HCT116 (cell line): ENCODE data around the gene GJA3. TPM values are rescaled to one million over a fixed set of nuclear protein-coding genes. Genes with fewer than 3 reads are reported as not detected.

Source experiments
- ATAC-seq: fragments of 200-7000 bp; cut with Tn5 transposase; 2 replicates; pipeline ENCODE4 v1.9.1; 2020; ENCODE audit warnings: mild to moderate bottlenecking, moderate library complexity
- BruUV-seq: library from RNA; stranded (reverse); fragments of 400-500 nt; replicated peaks from 2 replicates; lab custom pipeline; 2021; lab: Mats Ljungman, UMichigan
- CTCF ChIA-PET: fragments of 300-600 bp; sonication (Branson Sonifier 250); formaldehyde crosslinking; loops from one replicate; lab custom pipeline; 2021; ENCODE audit warnings: antibody characterized with exemption; lab: Charles Lee
- POLR2A ChIA-PET: fragments of 300-600, 350-600 bp; sonication (Branson Sonifier 250); formaldehyde crosslinking; loops from one replicate; lab custom pipeline; 2021; ENCODE audit warnings: antibody characterized with exemption; lab: Charles Lee
- RAD21 ChIA-PET, 2 experiments: fragments of 300-600 bp; sonication (Branson Sonifier 250); formaldehyde crosslinking; loops; one replicate each; lab custom pipeline; 2023; ENCODE audit warnings: low total read pairs in 2 of 2; ENCODE audit not compliant: uncharacterized antibody in 2 of 2, unreplicated experiment in 2 of 2, low non-redundant PET in 1 of 2; lab: Charles Lee
- DNase-seq: peaks from one replicate; pipeline ENCODE4 v3.0.0-alpha.2; 2010; ENCODE audit warnings: low read depth, low spot score
- H2AFZ ChIP-seq: fragments of 200-600 bp; shearing (Covaris generic), sonication (generic); 2 replicates; pipeline ENCODE4 v1.6.1; 2017; ENCODE audit warnings: low read depth, mixed run types, mixed read lengths, antibody characterized with exemption, low read length; ENCODE audit not compliant: poor library complexity, severe bottlenecking
- H3K27ac ChIP-seq: 2 replicates; pipeline ENCODE4 v1.5.1; 2012; ENCODE audit warnings: low read depth, low read length
- H3K27me3 ChIP-seq: fragments of 200-600 bp; sonication (generic); 2 replicates; pipeline ENCODE4 v1.6.1; 2016; ENCODE audit warnings: mixed run types, low read length, mixed read lengths; ENCODE audit not compliant: insufficient read depth
- H3K36me3 ChIP-seq, 2 experiments: fragments of 200-500 bp in 1 of 2; fragments of 200-600 bp in 1 of 2; sonication (Bioruptor generic) in 1 of 2; sonication (generic) in 1 of 2; 2 replicates each; pipeline versions ENCODE4 v1.5.1 to v1.6.1; 2014 to 2016; ENCODE audit warnings: low read length in 2 of 2, inconsistent platforms in 1 of 2, mixed read lengths in 1 of 2, mixed run types in 1 of 2; ENCODE audit not compliant: insufficient read depth in 2 of 2, control insufficient read depth in 1 of 2
- H3K4me1 ChIP-seq, 2 experiments: fragments of 200-600 bp in 1 of 2; sonication (generic) in 1 of 2; 2 replicates each; pipeline versions ENCODE4 v1.5.1 to v1.6.1; 2012 to 2017; ENCODE audit warnings: low read length in 2 of 2, inconsistent platforms in 1 of 2, mild to moderate bottlenecking in 1 of 2, mixed read lengths in 1 of 2, mixed run types in 1 of 2, moderate library complexity in 1 of 2; ENCODE audit not compliant: insufficient read depth in 2 of 2, control insufficient read depth in 1 of 2
- H3K4me2 ChIP-seq: fragments of 200-600 bp; sonication (generic); 2 replicates; pipeline ENCODE4 v1.6.1; 2017; ENCODE audit warnings: mixed run types, low read length, mixed read lengths
- H3K4me3 ChIP-seq, 2 experiments: fragments of 200-600 bp in 1 of 2; sonication (generic) in 1 of 2; replicated peaks in 1 of 2; 2 replicates each; pipeline ENCODE4 v1.5.1; 2011 to 2016; ENCODE audit warnings: low read length in 2 of 2, control low read depth in 1 of 2, low read depth in 1 of 2, mild to moderate bottlenecking in 1 of 2, mixed read lengths in 1 of 2, mixed run types in 1 of 2
- H3K79me2 ChIP-seq: fragments of 200-600 bp; sonication (generic); 2 replicates; pipeline ENCODE4 v1.6.1; 2017; ENCODE audit warnings: mild to moderate bottlenecking, mixed run types, low read length, moderate library complexity, mixed read lengths; ENCODE audit not compliant: insufficient read depth
- H3K9ac ChIP-seq: fragments of 200-600 bp; sonication (generic); 2 replicates; pipeline ENCODE4 v1.6.1; 2016; ENCODE audit warnings: low read length, mixed read lengths
- H3K9me2 ChIP-seq: fragments of 200-600 bp; sonication (generic), shearing (Covaris generic); 2 replicates; pipeline ENCODE4 v1.6.1; 2017; ENCODE audit warnings: mixed run types, mild to moderate bottlenecking, moderate library complexity; ENCODE audit not compliant: insufficient read depth
- H3K9me3 ChIP-seq, 2 experiments: fragments of 200-500 bp in 1 of 2; fragments of 200-600 bp in 1 of 2; sonication (Bioruptor generic) in 1 of 2; sonication (generic) in 1 of 2; 2 replicates each; pipeline ENCODE4 v1.6.1; 2014 to 2017; ENCODE audit warnings: low read length in 2 of 2, mixed read lengths in 2 of 2, inconsistent platforms in 1 of 2, low read depth in 1 of 2, mild to moderate bottlenecking in 1 of 2, mixed run types in 1 of 2, moderate library complexity in 1 of 2; ENCODE audit not compliant: control insufficient read depth in 1 of 2, insufficient read depth in 1 of 2
- H4K20me1 ChIP-seq: fragments of 200-600 bp; sonication (generic), shearing (Covaris generic); 2 replicates; pipeline ENCODE4 v1.6.1; 2017; ENCODE audit warnings: mixed run types, mild to moderate bottlenecking, moderate library complexity; ENCODE audit not compliant: insufficient read depth
- CTCF ChIP-seq, 3 experiments: fragments of 200-600 bp in 1 of 3; sonication (generic) in 1 of 3; IDR thresholded peaks in 2 of 3; conservative IDR thresholded peaks in 1 of 3; 2 replicates each; pipeline ENCODE4 v1.5.1; 2012 to 2017; ENCODE audit warnings: low read depth in 2 of 3, low read length in 2 of 3, antibody characterized with exemption in 1 of 3, borderline replicate concordance in 1 of 3, control low read depth in 1 of 3, mild to moderate bottlenecking in 1 of 3, mixed read lengths in 1 of 3, mixed run types in 1 of 3, moderate library complexity in 1 of 3; ENCODE audit not compliant: insufficient read depth in 1 of 3
- EGR1 ChIP-seq: IDR thresholded peaks from 2 replicates; pipeline ENCODE4 v1.6.1; 2012; ENCODE audit warnings: low read depth
- ELF1 ChIP-seq: IDR thresholded peaks from 2 replicates; pipeline ENCODE4 v1.6.1; 2012; ENCODE audit warnings: low read depth, borderline replicate concordance
- EZH2 ChIP-seq: fragments of 200-600 bp; sonication (generic); IDR thresholded peaks from 2 replicates; pipeline ENCODE4 v1.6.1; 2017; ENCODE audit warnings: antibody characterized with exemption, mixed run types
- REST ChIP-seq: IDR thresholded peaks from 2 replicates; pipeline ENCODE4 v1.6.1; 2012; ENCODE audit warnings: low read depth
- SIN3A ChIP-seq: IDR thresholded peaks from 2 replicates; pipeline ENCODE4 v1.6.1; 2012; ENCODE audit warnings: low read depth
- SP1 ChIP-seq: IDR thresholded peaks from 2 replicates; pipeline ENCODE4 v1.6.1; 2012; ENCODE audit warnings: low read depth
- TCF7L2 ChIP-seq: IDR thresholded peaks from 2 replicates; pipeline ENCODE4 v1.7.0; 2011; ENCODE audit warnings: borderline replicate concordance, inconsistent platforms; ENCODE audit not compliant: insufficient read depth, insufficient read length; ENCODE audit errors: extremely low read depth
- intact Hi-C: fragments of 100-400 bp; cut with micrococcal nuclease; formaldehyde crosslinking; loops from 2 replicates; pipeline ENCODE4 v1.10.0; 2022
- total RNA-seq: library from RNA; stranded (reverse); gene quantifications from one replicate; pipeline ENCODE4 v1.2.1, GENCODE V29; 2021; ENCODE audit not compliant: unreplicated experiment

The GJA3 gene
- total RNA-seq, 1 experiment from 2014 or later: 8.0 TPM

GRCh38 chr13:20099319-20099718 is 61.5 kb downstream of the GJA3 start:
- no peaks in the 10 kb centered on the region for H3K9me3 ChIP-seq
- H2AFZ ChIP-seq: no peak overlapping the region
- ChIA-PET POLR2A (no interaction called here), RAD21 (no interaction called here), CTCF (no interaction called here)
- intact Hi-C loops: no loop called here
- no peak overlapping the region for H3K27ac ChIP-seq
- H3K79me2 ChIP-seq: no peaks in the 10 kb centered on the region
- ATAC-seq (no peak), DNase-seq (no peak)
- no peaks in the 10 kb centered on the region for H3K36me3 ChIP-seq
- no peak overlapping the region for H3K9ac ChIP-seq
- no peaks in the 10 kb centered on the region for H3K9me2 ChIP-seq
- no peak for TF ChIP-seq SIN3A
- no peak for TF ChIP-seq SP1
- TF ChIP-seq EZH2: no peak
- TF ChIP-seq TCF7L2: no peak
- no peak for TF ChIP-seq CTCF (IDR thresholded peaks at IDR 0.05 in 2 of 3, conservative IDR thresholded peaks at IDR 0.05 in 1 of 3; ENCODE audit: borderline replicate concordance in 1 of 3, insufficient read depth in 1 of 3, low read depth in 2 of 3, low read length in 2 of 3)
- no peak for TF ChIP-seq REST
- TF ChIP-seq EGR1: no peak
- no peak for TF ChIP-seq ELF1
- H3K27me3 ChIP-seq: peaks cover 10% of the 10 kb centered on the region; the same call in 1 of the 2 replicates
- no TSS peak for BruUV-seq
- no peak overlapping the region for H3K4me2 ChIP-seq
- H4K20me1 ChIP-seq: no peaks in the 10 kb centered on the region
- H3K4me3 ChIP-seq: no peak overlapping the region
- no peaks in the 10 kb centered on the region for H3K4me1 ChIP-seq
